GM13976 (cell line): Measurements from ENCODE around the gene SH3BP2.

Experiments used
- DNase-seq: peaks from one replicate; pipeline ENCODE4 v3.0.0; 2012; ENCODE audit warnings: low spot score
- in situ Hi-C: fragments of 300-500 bp; cut with MboI; formaldehyde crosslinking; loops from one replicate; pipeline ENCODE4 v1.12.0; 2022; ENCODE audit warnings: low sequenced_read_pairs, mixed read lengths, inconsistent platforms; ENCODE audit not compliant: unreplicated experiment
- TF ChIP-seq, protein P1 (sequence below): IDR thresholded peaks from 2 replicates; pipeline ENCODE4 v1.5.1; 2012; ENCODE audit warnings: borderline replicate concordance, mild to moderate bottlenecking; ENCODE audit not compliant: insufficient read depth; ENCODE audit errors: extremely low read depth, missing control alignments, control extremely low read depth

The SH3BP2 gene

DNA sequence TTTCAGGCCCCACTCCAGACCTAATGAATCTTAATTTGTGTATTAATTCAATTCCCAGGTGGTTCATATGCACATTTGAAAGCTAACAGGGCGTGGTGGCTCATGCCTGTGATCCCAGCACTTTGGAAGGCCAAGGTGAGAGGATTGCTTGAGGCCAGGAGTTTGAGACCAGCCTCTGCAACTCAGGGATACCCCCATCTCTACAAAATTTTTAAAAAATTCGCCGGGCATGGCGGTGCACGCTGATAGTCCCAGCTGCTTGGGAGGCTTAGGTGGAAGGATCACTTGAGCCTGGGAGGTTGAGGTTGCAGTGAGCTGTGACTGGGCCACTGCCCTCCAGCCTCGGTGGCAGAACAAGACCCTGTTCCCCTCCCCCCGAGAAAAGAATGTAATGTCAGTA is 82.0 kb downstream of the SH3BP2 start:
- TF ChIP-seq, protein P1, sequence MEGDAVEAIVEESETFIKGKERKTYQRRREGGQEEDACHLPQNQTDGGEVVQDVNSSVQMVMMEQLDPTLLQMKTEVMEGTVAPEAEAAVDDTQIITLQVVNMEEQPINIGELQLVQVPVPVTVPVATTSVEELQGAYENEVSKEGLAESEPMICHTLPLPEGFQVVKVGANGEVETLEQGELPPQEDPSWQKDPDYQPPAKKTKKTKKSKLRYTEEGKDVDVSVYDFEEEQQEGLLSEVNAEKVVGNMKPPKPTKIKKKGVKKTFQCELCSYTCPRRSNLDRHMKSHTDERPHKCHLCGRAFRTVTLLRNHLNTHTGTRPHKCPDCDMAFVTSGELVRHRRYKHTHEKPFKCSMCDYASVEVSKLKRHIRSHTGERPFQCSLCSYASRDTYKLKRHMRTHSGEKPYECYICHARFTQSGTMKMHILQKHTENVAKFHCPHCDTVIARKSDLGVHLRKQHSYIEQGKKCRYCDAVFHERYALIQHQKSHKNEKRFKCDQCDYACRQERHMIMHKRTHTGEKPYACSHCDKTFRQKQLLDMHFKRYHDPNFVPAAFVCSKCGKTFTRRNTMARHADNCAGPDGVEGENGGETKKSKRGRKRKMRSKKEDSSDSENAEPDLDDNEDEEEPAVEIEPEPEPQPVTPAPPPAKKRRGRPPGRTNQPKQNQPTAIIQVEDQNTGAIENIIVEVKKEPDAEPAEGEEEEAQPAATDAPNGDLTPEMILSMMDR, result no peak
- in situ Hi-C loops, result no loop called here

DNA sequence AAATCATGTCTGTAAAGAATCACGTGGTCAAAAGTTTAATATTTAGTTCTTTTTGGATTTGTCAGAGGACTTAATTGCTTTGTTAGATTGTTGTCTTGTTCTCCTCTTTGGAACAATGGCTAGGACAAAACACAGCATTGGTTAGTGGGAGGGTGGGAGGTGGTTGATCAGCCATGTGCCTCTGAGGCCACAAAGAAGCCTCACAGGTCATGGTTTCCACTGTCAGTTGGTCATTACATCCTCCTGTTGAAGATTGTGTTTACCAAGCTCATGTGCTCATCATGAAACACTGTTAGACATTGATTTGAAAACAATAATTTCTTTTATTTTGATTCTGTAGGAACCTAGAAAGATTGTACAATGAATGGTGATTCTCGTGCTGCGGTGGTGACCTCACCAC is 82.7 kb downstream of the SH3BP2 start:
- in situ Hi-C loops, result no loop called here
- DNase-seq, result no peak
- TF ChIP-seq, protein P1, result no peak

More for the DNA sequence above, 82.0 kb downstream of the SH3BP2 start:
- no peak for DNase-seq

DNA sequence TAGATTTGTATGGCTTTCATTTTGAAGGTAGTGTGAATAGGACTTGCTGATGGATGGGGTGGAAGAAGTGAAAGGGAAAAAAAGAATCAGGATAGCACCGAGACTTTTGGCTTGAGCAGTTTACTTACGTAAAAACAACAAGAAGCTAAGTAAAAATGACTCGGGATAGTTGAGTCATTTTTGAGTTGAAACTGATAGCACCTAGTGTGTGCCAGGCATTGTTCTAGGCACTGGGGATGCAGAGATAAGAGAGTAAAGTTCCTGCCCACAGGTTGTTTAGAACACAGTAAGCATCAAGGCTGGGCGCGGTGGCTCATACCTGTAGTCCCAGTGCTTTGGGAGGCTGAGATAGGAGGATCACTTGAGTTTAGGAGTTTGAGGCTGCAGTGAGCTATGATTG is 85.5 kb downstream of the SH3BP2 start:
- TF ChIP-seq, protein P1, result no peak
- in situ Hi-C loops, result no loop called here
- no peak for DNase-seq

DNA sequence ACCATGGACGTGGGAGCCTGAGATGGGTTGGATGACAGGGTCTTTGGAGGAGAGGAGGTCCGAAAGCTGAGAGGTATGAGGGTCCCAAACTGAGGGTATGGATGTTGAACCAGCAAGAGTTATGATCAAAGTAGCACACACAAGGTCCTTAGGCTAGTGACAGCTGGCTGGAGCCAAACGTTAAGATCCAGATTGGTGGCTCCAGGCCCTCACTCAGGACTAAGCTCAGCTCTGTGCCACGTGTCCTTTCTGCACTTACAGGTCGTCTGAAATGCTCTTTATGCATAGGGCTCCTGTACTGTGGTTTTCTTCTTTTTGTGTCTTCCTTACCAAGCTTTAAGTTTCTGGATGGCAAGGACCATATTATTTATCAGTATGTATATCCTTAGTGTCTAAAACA is 86.1 kb downstream of the SH3BP2 start:
- no peak for DNase-seq
- in situ Hi-C loops, result no loop called here
- TF ChIP-seq, protein P1, result no peak

DNA sequence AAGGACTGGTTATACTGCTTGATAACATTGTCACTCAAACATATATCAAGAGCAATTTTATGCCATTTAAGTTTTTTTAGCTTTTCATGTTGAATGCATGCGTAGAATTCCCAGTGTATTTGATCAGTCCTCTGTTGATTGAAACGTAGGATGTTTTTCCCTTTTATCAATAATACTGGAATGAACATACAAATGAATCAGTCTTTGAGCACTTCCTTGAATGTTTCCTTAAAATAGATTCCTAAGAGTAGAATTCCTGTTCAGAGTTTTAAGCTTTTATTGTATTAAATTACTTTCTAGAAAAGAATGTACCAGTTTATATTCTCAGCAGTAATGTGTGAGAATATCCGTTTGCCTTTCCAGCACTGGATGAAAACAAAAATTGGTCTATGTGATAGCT is 88.5 kb downstream of the SH3BP2 start:
- no peak for DNase-seq
- in situ Hi-C loops, result no loop called here
- TF ChIP-seq, protein P1, result no peak

DNA sequence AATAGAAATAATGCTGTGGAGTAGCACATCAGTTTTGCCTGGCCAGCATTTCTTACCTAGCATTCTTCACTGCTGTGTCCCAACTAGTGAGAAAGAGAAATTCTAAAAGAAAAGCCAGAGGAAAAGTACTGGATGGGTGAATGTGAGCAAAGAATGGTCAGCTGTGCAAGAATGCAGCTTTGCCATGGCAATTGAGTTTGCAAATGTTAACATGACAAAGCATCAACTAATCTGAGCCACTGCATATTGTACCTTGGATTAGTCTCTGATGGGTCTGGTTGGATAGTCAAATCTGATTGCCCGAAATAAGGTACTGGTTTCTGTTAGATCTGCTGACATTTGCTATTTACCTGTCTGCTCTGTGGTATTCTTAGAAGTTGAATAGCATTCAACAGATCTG is 89.5 kb downstream of the SH3BP2 start:
- in situ Hi-C loops, result no loop called here
- TF ChIP-seq, protein P1, result no peak

DNA sequence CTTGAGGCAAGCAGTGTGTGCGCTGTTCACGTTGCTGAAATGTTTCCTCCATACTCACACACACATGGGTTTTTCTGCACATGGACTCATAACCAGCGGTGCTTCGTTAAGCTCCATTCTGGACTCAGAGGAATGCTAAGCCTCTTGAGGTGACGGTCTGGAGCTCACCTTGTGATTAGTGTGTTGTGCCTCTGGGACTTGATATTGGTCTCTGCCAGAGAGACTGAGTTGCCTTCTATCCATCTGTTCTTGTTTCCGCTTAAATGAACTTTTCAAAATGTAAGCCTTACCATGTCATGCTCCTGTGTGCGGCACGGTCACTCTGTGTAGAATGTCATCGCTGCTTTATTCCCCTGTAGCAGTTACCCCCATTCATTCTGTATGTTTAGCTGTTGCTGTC is 93.3 kb downstream of the SH3BP2 start:
- TF ChIP-seq, protein P1, result no peak
- in situ Hi-C loops, result no loop called here
- DNase-seq, result no peak

More for the DNA sequence above, 89.5 kb downstream of the SH3BP2 start:
- no peak for DNase-seq
